H1 (cell line): ENCODE data around the gene ZNF814. TPM values are rescaled to one million over a fixed set of nuclear protein-coding genes. Genes with fewer than 3 reads are reported as not detected.
"Not testable (repeated sequence)": the region's sequence is repeated elsewhere in the genome, so short reads cannot be mapped to it uniquely, and the experiment has no call there.

ENCODE experiments used
- CTCF ChIA-PET: fragments of 300-600 bp; sonication (Branson Sonifier 250); formaldehyde crosslinking; loops from one replicate; lab custom pipeline; 2021; ENCODE audit not compliant: partially characterized antibody; lab: Charles Lee
- POLR2A ChIA-PET: fragments of 300-600 bp; sonication (Branson Sonifier 250); formaldehyde crosslinking; loops from one replicate; lab custom pipeline; 2021; ENCODE audit warnings: inconsistent platforms; ENCODE audit not compliant: partially characterized antibody; lab: Charles Lee
- DNase-seq, 2 experiments: peaks; one replicate each; pipeline versions ENCODE4 v3.0.0 to v3.0.0-alpha.2; 2010 to 2022; ENCODE audit warnings: low spot score in 2 of 2, low read depth in 1 of 2, mixed read lengths in 1 of 2
- FAIRE-seq: peaks from 2 replicates; lab custom pipeline; 2011; peaks lifted over from hg19 to GRCh38; lab: Jason Lieb, UNC
- H2AFZ ChIP-seq: 2 replicates; pipeline ENCODE4 v1.8.1; 2012; ENCODE audit warnings: low read length, inconsistent platforms
- H2AK5ac ChIP-seq: 2 replicates; pipeline ENCODE4 v1.6.1; 2013; ENCODE audit warnings: low read depth, low read length
- H2BK120ac ChIP-seq: replicated peaks from 2 replicates; pipeline ENCODE3; 2013; ENCODE audit warnings: low read depth, low read length, inconsistent platforms
- H2BK12ac ChIP-seq: 2 replicates; pipeline ENCODE4 v1.6.1; 2013; ENCODE audit warnings: low read depth, low read length
- H2BK15ac ChIP-seq: 2 replicates; pipeline ENCODE4 v1.6.1; 2013; ENCODE audit warnings: low read length
- H2BK20ac ChIP-seq: 2 replicates; pipeline ENCODE4 v1.6.1; 2013; ENCODE audit warnings: low read length
- H2BK5ac ChIP-seq: 2 replicates; pipeline ENCODE4 v1.6.1; 2013; ENCODE audit warnings: low read depth, low read length
- H3K14ac ChIP-seq: 2 replicates; pipeline ENCODE4 v1.6.1; 2013; ENCODE audit warnings: inconsistent platforms; ENCODE audit not compliant: insufficient read length
- H3K18ac ChIP-seq: 2 replicates; pipeline ENCODE4 v1.6.1; 2013; ENCODE audit warnings: low read length; ENCODE audit errors: extremely low read depth
- H3K23ac ChIP-seq: 2 replicates; pipeline ENCODE4 v1.6.1; 2013; ENCODE audit warnings: inconsistent platforms; ENCODE audit not compliant: insufficient read length
- H3K23me2 ChIP-seq: 2 replicates; pipeline ENCODE4 v1.6.1; 2013; ENCODE audit warnings: low read depth, low read length
- H3K27ac ChIP-seq: 2 replicates; pipeline ENCODE4 v1.6.1; 2011; ENCODE audit warnings: low read depth, low read length, inconsistent platforms
- H3K27me3 ChIP-seq, 4 experiments: replicated peaks in 1 of 4; 1 replicate in 1 of 4; 2 replicates in 3 of 4; pipeline versions ENCODE4 v1.6.1 to v1.8.1; 2011 to 2013; ENCODE audit warnings: low read length in 3 of 4, mild to moderate bottlenecking in 3 of 4, inconsistent platforms in 2 of 4, mixed read lengths in 2 of 4, moderate library complexity in 1 of 4; ENCODE audit not compliant: control insufficient read depth in 3 of 4, insufficient read depth in 3 of 4; ENCODE audit errors: extremely low read depth in 1 of 4
- H3K36me3 ChIP-seq, 4 experiments: 2 replicates each; pipeline versions ENCODE4 v1.6.1 to v1.8.1; 2011 to 2013; ENCODE audit warnings: mild to moderate bottlenecking in 4 of 4, low read length in 3 of 4, moderate library complexity in 2 of 4, control low read depth in 1 of 4, inconsistent platforms in 1 of 4; ENCODE audit not compliant: insufficient read depth in 4 of 4, control insufficient read depth in 2 of 4
- H3K4ac ChIP-seq: replicated peaks from 2 replicates; pipeline ENCODE3; 2013; ENCODE audit warnings: low read length, low read depth, mixed read lengths, inconsistent platforms; ENCODE audit not compliant: insufficient read length
- H3K4me1 ChIP-seq, 4 experiments: replicated peaks in 1 of 4; 1 replicate in 1 of 4; 2 replicates in 3 of 4; pipeline versions ENCODE4 v1.6.1 to v1.8.1; 2011 to 2013; ENCODE audit warnings: low read length in 3 of 4, inconsistent platforms in 2 of 4, mixed read lengths in 1 of 4; ENCODE audit not compliant: insufficient read depth in 4 of 4, control insufficient read depth in 3 of 4
- H3K4me2 ChIP-seq, 2 experiments: 2 replicates each; pipeline versions ENCODE4 v1.6.1 to v1.8.1; 2011 to 2013; ENCODE audit warnings: low read depth in 2 of 2, low read length in 2 of 2, control low read depth in 1 of 2, inconsistent platforms in 1 of 2, mild to moderate bottlenecking in 1 of 2; ENCODE audit not compliant: insufficient read depth in 1 of 2
- H3K4me3 ChIP-seq, 4 experiments: fragments of 200-600, 300-600 bp in 1 of 4; sonication (generic), shearing (Covaris generic), sonication (Bioruptor Twin) in 1 of 4; 2 replicates each; pipeline versions ENCODE4 v1.5.1 to v1.8.1; 2011 to 2016; ENCODE audit warnings: low read length in 4 of 4, low read depth in 3 of 4, control low read depth in 2 of 4, inconsistent platforms in 2 of 4, mild to moderate bottlenecking in 2 of 4, mixed read lengths in 1 of 4, moderate library complexity in 1 of 4; ENCODE audit not compliant: insufficient read depth in 2 of 4; ENCODE audit errors: extremely low read depth in 1 of 4
- H3K56ac ChIP-seq: replicated peaks from 2 replicates; pipeline ENCODE3; 2013; ENCODE audit warnings: low read depth, mild to moderate bottlenecking, mixed read lengths, low read length, inconsistent platforms; ENCODE audit not compliant: insufficient read length
- H3K79me1 ChIP-seq: 2 replicates; pipeline ENCODE4 v1.6.1; 2013; ENCODE audit warnings: low read depth, low read length, control low read depth
- H3K79me2 ChIP-seq, 2 experiments: 2 replicates each; pipeline versions ENCODE4 v1.6.1 to v1.8.1; 2012 to 2013; ENCODE audit warnings: low read length in 2 of 2, mild to moderate bottlenecking in 2 of 2, inconsistent platforms in 1 of 2; ENCODE audit not compliant: insufficient read depth in 2 of 2, control insufficient read depth in 1 of 2
- H3K9ac ChIP-seq, 4 experiments: replicated peaks in 1 of 4; 1 replicate in 1 of 4; 2 replicates in 3 of 4; pipeline versions ENCODE4 v1.6.1 to v1.8.1; 2011 to 2013; ENCODE audit warnings: low read depth in 3 of 4, low read length in 3 of 4, control low read depth in 2 of 4, mild to moderate bottlenecking in 2 of 4, moderate library complexity in 2 of 4, inconsistent platforms in 1 of 4; ENCODE audit errors: extremely low read depth in 1 of 4
- H3K9me3 ChIP-seq, 2 experiments: 2 replicates each; pipeline versions ENCODE4 v1.6.1 to v1.8.1; 2012 to 2013; ENCODE audit warnings: mild to moderate bottlenecking in 2 of 2, moderate library complexity in 2 of 2, control low read depth in 1 of 2, inconsistent platforms in 1 of 2, low read depth in 1 of 2, low read length in 1 of 2, mixed read lengths in 1 of 2; ENCODE audit not compliant: insufficient read depth in 2 of 2
- H4K20me1 ChIP-seq, 2 experiments: replicated peaks in 1 of 2; 2 replicates each; pipeline versions ENCODE3 to v1.8.1; 2011 to 2013; ENCODE audit warnings: inconsistent platforms in 2 of 2, low read length in 2 of 2, mild to moderate bottlenecking in 1 of 2; ENCODE audit not compliant: insufficient read depth in 2 of 2, control insufficient read depth in 1 of 2
- H4K5ac ChIP-seq: 2 replicates; pipeline ENCODE4 v1.6.1; 2013; ENCODE audit warnings: low read length, low read depth, mixed read lengths, inconsistent platforms; ENCODE audit not compliant: insufficient read length
- H4K8ac ChIP-seq: 2 replicates; pipeline ENCODE4 v1.8.0; 2013; ENCODE audit warnings: mild to moderate bottlenecking, moderate library complexity, low read length, inconsistent platforms; ENCODE audit not compliant: insufficient read depth; ENCODE audit errors: extremely low read depth
- H4K91ac ChIP-seq: replicated peaks from 2 replicates; pipeline ENCODE3; 2013; ENCODE audit warnings: low read length, mixed read lengths, inconsistent platforms; ENCODE audit not compliant: insufficient read length
- WGBS, 2 experiments: shearing (Covaris generic) in 1 of 2; methylation state at CpG; one replicate each; pipeline versions ENCODE4 v1.1.6 to v1.1.7; 2013 to 2015; ENCODE audit warnings: low lambda C conversion rate in 2 of 2, mixed read lengths in 2 of 2, inconsistent platforms in 1 of 2, low coverage in 1 of 2, missing lambda C conversion rate in 1 of 2; ENCODE audit not compliant: insufficient replicate concordance in 2 of 2, insufficient coverage in 1 of 2, insufficient read length in 1 of 2; ENCODE audit errors: extremely low coverage in 1 of 2, missing lambda C conversion rate in 1 of 2; 5-methylcytosine and 5-hydroxymethylcytosine counted together
- polyA plus RNA-seq, 7 experiments: library from polyadenylated mRNA; depleted of rRNA in 3 of 7; stranded (reverse) in 5 of 7; unstranded in 2 of 7; fragments of >200 nt in 5 of 7; fragments of 200-250 nt in 2 of 7; gene quantifications; 1 replicate in 5 of 7; 2 replicates in 1 of 7; 4 replicates in 1 of 7; pipeline versions ENCODE4 v1.2.1 to v1.2.3, GENCODE V29; 2011 to 2013; ENCODE audit warnings: missing spikeins in 2 of 7, mixed read lengths in 2 of 7
- total RNA-seq: library from RNA; stranded (reverse); fragmentation: NEBNext Ultra II Directional; extraction: Animal tissue kit (Norgen Biotek cat#: 25700); gene quantifications from 2 replicates; pipeline ENCODE4 v1.2.1, GENCODE V29; 2021

Gene ZNF814
- total and polyA plus RNA-seq, 2 of the 8 experiments (the other 6 are each of a cell fraction or from before 2014, with no cell fraction given), result 90.9 to 99.6 TPM

GRCh38 chr19:57812975-57813820 is 75.6 kb downstream of the ZNF814 start:
- H2BK15ac ChIP-seq, H3K23ac ChIP-seq, H4K20me1 ChIP-seq, H4K5ac ChIP-seq, H3K23me2 ChIP-seq, H3K4ac ChIP-seq, H3K18ac ChIP-seq, H3K4me1 ChIP-seq, H2AK5ac ChIP-seq, H2BK120ac ChIP-seq, H4K8ac ChIP-seq, FAIRE-seq, H2BK12ac ChIP-seq, H3K14ac ChIP-seq, DNase-seq, H3K27ac ChIP-seq, H3K56ac ChIP-seq, H2AFZ ChIP-seq, H2BK5ac ChIP-seq, H3K79me2 ChIP-seq, H3K27me3 ChIP-seq, H4K91ac ChIP-seq, H3K79me1 ChIP-seq, H2BK20ac ChIP-seq, H3K9ac ChIP-seq, H3K9me3 ChIP-seq: not testable (repeated sequence)
- ChIA-PET POLR2A (interaction anchor here (0.7 to 3.5 kb wide), 5 partner anchors 8 to 57 kb away, joined by 4 to 36 read pairs (median 4); partner anchors contain the start of gene ZNF587B), CTCF (interaction anchor here (0.6 kb wide), 1 partner anchor 34 kb away, joined by 3 read pairs; no protein-coding TSS in a partner anchor)
- peak overlapping the region in 1 of 4 experiments; percentile 99; a peak in 3 of 8 replicates for H3K4me3 ChIP-seq
- peak overlapping the region; percentile 90 to 94; a peak in 2 of 4 replicates for H3K4me2 ChIP-seq
- peaks cover 2 to 18% (median 10%) of the 10 kb centered on the region in 4 experiments; a peak in 6 of 8 replicates for H3K36me3 ChIP-seq
- 94% methylated on average over 10 of the region's 13 CpGs; no CpG with 5 or more reads in 1 of the 2 experiments for WGBS, 2 experiments
